HepG2 (cell line): ENCODE measurements around the gene QSER1.

ENCODE experiments used
- KLF12 ChIP-seq: sonication (generic); formaldehyde crosslinking; IDR thresholded peaks from 2 replicates; pipeline ENCODE4 v1.4.0; 2020; ENCODE audit warnings: missing genetic modification reagents, borderline replicate concordance
- MYC ChIP-seq: sonication (generic); formaldehyde crosslinking; IDR thresholded peaks from 2 replicates; pipeline ENCODE4 v1.9.0; 2021; ENCODE audit warnings: missing genetic modification reagents, borderline replicate concordance
- POLR2A ChIP-seq, 2 experiments: IDR thresholded peaks; 2 replicates each; pipeline ENCODE4 v1.6.1; 2011; ENCODE audit warnings: low read depth in 2 of 2, low read length in 2 of 2, mild to moderate bottlenecking in 1 of 2, moderate library complexity in 1 of 2; ENCODE audit not compliant: insufficient read depth in 1 of 2
- POLR2AphosphoS5 ChIP-seq: IDR thresholded peaks from 2 replicates; pipeline ENCODE4 v1.6.1; 2012; ENCODE audit warnings: low read depth, low read length
- SRY ChIP-seq: sonication (generic); formaldehyde crosslinking; IDR thresholded peaks from 2 replicates; pipeline ENCODE4 v1.8.0; 2022; ENCODE audit warnings: mild to moderate bottlenecking, missing genetic modification reagents
- TCF7L2 ChIP-seq: IDR thresholded peaks from 2 replicates; pipeline ENCODE4 v1.6.1; 2011; ENCODE audit warnings: mild to moderate bottlenecking, low read depth, low read length, moderate library complexity
- TFAP4 ChIP-seq: sonication (generic); IDR thresholded peaks from 2 replicates; pipeline ENCODE4 v1.6.1; 2016; ENCODE audit warnings: low read depth, borderline replicate concordance
- ZNF335 ChIP-seq: sonication (generic); formaldehyde crosslinking; IDR thresholded peaks from 2 replicates; pipeline ENCODE4 v1.4.0; 2020; ENCODE audit warnings: missing genetic modification reagents
- ZSCAN5A ChIP-seq: sonication (generic); formaldehyde crosslinking; IDR thresholded peaks from 2 replicates; pipeline ENCODE4 v1.8.0; 2022; ENCODE audit warnings: mild to moderate bottlenecking, missing genetic modification reagents, borderline replicate concordance
- TF ChIP-seq, protein P1 (sequence below), 2 experiments: sonication (generic) in 1 of 2; formaldehyde crosslinking in 1 of 2; IDR thresholded peaks; 2 replicates each; pipeline versions ENCODE4 v1.4.0 to v1.6.1; 2018 to 2020; ENCODE audit warnings: missing genetic modification reagents in 2 of 2, borderline replicate concordance in 1 of 2, low read depth in 1 of 2, mild to moderate bottlenecking in 1 of 2, missing biosample characterization in 1 of 2
- TF ChIP-seq, protein P2 (sequence below): sonication (generic); formaldehyde crosslinking; IDR thresholded peaks from 2 replicates; pipeline ENCODE4 v1.4.0; 2020; ENCODE audit warnings: missing genetic modification reagents, borderline replicate concordance

GRCh38 chr11:32884023-32884422, 8.6 kb upstream of the QSER1 start:
- TF ChIP-seq MYC = no peak
- no peak for TF ChIP-seq TFAP4
- no peak for TF ChIP-seq ZNF335 (CRISPR knock-in tag)
- TF ChIP-seq TCF7L2 = no peak
- TF ChIP-seq ZSCAN5A (CRISPR knock-in tag) = no peak
- no peak for TF ChIP-seq POLR2A (IDR thresholded peaks at IDR 0.05; ENCODE audit: insufficient read depth in 1 of 2, low read depth in 2 of 2, low read length in 2 of 2)
- TF ChIP-seq, protein P1, sequence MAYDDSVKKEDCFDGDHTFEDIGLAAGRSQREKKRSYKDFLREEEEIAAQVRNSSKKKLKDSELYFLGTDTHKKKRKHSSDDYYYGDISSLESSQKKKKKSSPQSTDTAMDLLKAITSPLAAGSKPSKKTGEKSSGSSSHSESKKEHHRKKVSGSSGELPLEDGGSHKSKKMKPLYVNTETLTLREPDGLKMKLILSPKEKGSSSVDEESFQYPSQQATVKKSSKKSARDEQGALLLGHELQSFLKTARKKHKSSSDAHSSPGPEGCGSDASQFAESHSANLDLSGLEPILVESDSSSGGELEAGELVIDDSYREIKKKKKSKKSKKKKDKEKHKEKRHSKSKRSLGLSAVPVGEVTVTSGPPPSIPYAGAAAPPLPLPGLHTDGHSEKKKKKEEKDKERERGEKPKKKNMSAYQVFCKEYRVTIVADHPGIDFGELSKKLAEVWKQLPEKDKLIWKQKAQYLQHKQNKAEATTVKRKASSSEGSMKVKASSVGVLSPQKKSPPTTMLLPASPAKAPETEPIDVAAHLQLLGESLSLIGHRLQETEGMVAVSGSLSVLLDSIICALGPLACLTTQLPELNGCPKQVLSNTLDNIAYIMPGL (CRISPR knock-in tag; IDR thresholded peaks at IDR 0.05; ENCODE audit: borderline replicate concordance in 1 of 2, low read depth in 1 of 2) = no peak
- TF ChIP-seq POLR2AphosphoS5 = no peak
- TF ChIP-seq SRY (CRISPR knock-in tag) = no peak
- no peak for TF ChIP-seq KLF12 (CRISPR knock-in tag)
- TF ChIP-seq, protein P2, sequence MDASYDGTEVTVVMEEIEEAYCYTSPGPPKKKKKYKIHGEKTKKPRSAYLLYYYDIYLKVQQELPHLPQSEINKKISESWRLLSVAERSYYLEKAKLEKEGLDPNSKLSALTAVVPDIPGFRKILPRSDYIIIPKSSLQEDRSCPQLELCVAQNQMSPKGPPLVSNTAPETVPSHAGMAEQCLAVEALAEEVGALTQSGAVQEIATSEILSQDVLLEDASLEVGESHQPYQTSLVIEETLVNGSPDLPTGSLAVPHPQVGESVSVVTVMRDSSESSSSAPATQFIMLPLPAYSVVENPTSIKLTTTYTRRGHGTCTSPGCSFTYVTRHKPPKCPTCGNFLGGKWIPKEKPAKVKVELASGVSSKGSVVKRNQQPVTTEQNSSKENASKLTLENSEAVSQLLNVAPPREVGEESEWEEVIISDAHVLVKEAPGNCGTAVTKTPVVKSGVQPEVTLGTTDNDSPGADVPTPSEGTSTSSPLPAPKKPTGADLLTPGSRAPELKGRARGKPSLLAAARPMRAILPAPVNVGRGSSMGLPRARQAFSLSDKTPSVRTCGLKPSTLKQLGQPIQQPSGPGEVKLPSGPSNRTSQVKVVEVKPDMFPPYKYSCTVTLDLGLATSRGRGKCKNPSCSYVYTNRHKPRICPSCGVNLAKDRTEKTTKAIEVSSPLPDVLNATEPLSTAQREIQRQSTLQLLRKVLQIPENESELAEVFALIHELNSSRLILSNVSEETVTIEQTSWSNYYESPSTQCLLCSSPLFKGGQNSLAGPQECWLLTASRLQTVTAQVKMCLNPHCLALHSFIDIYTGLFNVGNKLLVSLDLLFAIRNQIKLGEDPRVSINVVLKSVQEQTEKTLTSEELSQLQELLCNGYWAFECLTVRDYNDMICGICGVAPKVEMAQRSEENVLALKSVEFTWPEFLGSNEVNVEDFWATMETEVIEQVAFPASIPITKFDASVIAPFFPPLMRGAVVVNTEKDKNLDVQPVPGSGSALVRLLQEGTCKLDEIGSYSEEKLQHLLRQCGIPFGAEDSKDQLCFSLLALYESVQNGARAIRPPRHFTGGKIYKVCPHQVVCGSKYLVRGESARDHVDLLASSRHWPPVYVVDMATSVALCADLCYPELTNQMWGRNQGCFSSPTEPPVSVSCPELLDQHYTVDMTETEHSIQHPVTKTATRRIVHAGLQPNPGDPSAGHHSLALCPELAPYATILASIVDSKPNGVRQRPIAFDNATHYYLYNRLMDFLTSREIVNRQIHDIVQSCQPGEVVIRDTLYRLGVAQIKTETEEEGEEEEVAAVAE (CRISPR knock-in tag) = no peak
